ENCODE results near the gene SLIT3. TPM values are rescaled to one million over a fixed set of nuclear protein-coding genes. Genes with fewer than 3 reads are reported as not detected.

SLIT3 gene
- total and polyA plus RNA-seq, 2 experiments from 2014 or later, result 0.59 to 0.71 TPM

GRCh38 chr5:168694289-168694688, 606.6 kb downstream of the SLIT3 start:
- ATAC-seq, result no peak
- Mint-ChIP-seq H3K4me1 (no peaks in the 10 kb centered on the region), H3K4me3 (no peak overlapping the region), H3K9me3 (no peaks in the 10 kb centered on the region), H3K27me3 (ENCODE audit: insufficient read depth, low read depth, poor library complexity) (peaks cover 8% of the 10 kb centered on the region), H3K36me3 (ENCODE audit: low read depth) (no peaks in the 10 kb centered on the region), H3K27ac (no peak overlapping the region)
- Histone ChIP-seq H3K27ac (ENCODE audit: low read depth) (no peak overlapping the region), H3K4me1 (ENCODE audit: insufficient read depth) (no peaks in the 10 kb centered on the region), H3K27me3 (ENCODE audit: insufficient read depth) (no peaks in the 10 kb centered on the region), H3K36me3 (ENCODE audit: insufficient read depth) (no peaks in the 10 kb centered on the region), H3F3A (replicated peaks; ENCODE audit: low read depth) (no peaks in the 10 kb centered on the region), H3K9me2 (ENCODE audit: insufficient read depth) (peaks cover 6% of the 10 kb centered on the region; the same call in 1 of the 2 replicates), H3K4me3 (no peak overlapping the region), H2AFZ (no peak overlapping the region), H3K79me2 (replicated peaks; ENCODE audit: insufficient read depth) (no peaks in the 10 kb centered on the region), H4K20me1 (replicated peaks; ENCODE audit: insufficient read depth) (no peaks in the 10 kb centered on the region), H3K4me2 (no peak overlapping the region)
- no peak for DNase-seq (ENCODE audit: low spot score)
- TF ChIP-seq REST (IDR thresholded peaks at IDR 0.05; ENCODE audit: unreplicated experiment), result no peak
- TF ChIP-seq, protein P1, sequence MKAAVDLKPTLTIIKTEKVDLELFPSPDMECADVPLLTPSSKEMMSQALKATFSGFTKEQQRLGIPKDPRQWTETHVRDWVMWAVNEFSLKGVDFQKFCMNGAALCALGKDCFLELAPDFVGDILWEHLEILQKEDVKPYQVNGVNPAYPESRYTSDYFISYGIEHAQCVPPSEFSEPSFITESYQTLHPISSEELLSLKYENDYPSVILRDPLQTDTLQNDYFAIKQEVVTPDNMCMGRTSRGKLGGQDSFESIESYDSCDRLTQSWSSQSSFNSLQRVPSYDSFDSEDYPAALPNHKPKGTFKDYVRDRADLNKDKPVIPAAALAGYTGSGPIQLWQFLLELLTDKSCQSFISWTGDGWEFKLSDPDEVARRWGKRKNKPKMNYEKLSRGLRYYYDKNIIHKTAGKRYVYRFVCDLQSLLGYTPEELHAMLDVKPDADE (IDR thresholded peaks at IDR 0.05), result no peak
- TF ChIP-seq ZNF462 (CRISPR knock-in tag; IDR thresholded peaks at IDR 0.05), result no peak
- TF ChIP-seq, protein P2, sequence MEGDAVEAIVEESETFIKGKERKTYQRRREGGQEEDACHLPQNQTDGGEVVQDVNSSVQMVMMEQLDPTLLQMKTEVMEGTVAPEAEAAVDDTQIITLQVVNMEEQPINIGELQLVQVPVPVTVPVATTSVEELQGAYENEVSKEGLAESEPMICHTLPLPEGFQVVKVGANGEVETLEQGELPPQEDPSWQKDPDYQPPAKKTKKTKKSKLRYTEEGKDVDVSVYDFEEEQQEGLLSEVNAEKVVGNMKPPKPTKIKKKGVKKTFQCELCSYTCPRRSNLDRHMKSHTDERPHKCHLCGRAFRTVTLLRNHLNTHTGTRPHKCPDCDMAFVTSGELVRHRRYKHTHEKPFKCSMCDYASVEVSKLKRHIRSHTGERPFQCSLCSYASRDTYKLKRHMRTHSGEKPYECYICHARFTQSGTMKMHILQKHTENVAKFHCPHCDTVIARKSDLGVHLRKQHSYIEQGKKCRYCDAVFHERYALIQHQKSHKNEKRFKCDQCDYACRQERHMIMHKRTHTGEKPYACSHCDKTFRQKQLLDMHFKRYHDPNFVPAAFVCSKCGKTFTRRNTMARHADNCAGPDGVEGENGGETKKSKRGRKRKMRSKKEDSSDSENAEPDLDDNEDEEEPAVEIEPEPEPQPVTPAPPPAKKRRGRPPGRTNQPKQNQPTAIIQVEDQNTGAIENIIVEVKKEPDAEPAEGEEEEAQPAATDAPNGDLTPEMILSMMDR (conservative IDR thresholded peaks at IDR 0.05; ENCODE audit: low read depth in 2 of 2), result no peak
- TF ChIP-seq STAT1 (IDR thresholded peaks at IDR 0.05; ENCODE audit: unreplicated experiment), result no peak
- no peak for TF ChIP-seq JUNB (IDR thresholded peaks at IDR 0.05; ENCODE audit: unreplicated experiment)

Measured in GM23338 (cell line).